Activated CD8-positive, alpha-beta memory T cell treated with anti-CD3 and anti-CD28 coated beads for 1 hour (primary cell): ENCODE measurements around the gene MAP2.

Source experiments
- DNase-seq, 2 donors: peaks; one replicate each; pipeline ENCODE4 v3.0.0-alpha.2; 2020; ENCODE audit warnings: low read depth in 1 of 2; ENCODE audit errors: extremely low read depth in 1 of 2

Gene MAP2

GRCh38 chr2:209422191-209422754 is 1.6 kb upstream of the MAP2 start:
- DNase-seq: no peak

DNA sequence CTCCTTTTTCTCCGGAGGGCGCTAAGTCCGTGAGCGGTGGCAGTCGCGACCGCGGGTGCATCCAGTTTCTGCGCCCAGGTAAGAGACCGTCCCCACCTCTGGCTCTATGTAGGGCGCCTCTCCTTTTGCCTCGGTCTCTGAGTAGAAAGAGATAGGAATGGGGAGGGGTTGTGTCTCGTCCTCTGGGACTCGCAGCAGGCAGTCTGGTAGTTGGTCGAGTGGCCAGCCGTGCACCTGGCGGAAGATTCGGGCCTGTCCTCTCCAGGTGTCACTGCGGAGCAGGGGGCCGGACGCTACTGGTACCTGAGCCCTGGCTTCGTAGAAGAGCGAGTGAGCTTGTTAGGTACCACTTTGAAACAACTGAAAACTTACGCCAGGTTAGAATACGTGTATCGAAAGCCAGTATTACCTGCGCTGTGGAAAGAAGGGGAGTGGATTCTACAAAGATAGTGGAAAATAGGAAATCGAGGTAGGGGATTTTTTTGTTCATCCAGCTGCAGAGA is 403 bp downstream of the MAP2 start:
- no peak for DNase-seq

- no peak for DNase-seq
These were observed 1.1 kb downstream of the MAP2 start for GRCh38 chr2:209424781-209425470.

GRCh38 chr2:209425471-209426071 is 1.7 kb downstream of the MAP2 start:
- no peak for DNase-seq

- DNase-seq: no peak
These were observed 2.6 kb downstream of the MAP2 start for GRCh38 chr2:209426432-209426831.

DNA sequence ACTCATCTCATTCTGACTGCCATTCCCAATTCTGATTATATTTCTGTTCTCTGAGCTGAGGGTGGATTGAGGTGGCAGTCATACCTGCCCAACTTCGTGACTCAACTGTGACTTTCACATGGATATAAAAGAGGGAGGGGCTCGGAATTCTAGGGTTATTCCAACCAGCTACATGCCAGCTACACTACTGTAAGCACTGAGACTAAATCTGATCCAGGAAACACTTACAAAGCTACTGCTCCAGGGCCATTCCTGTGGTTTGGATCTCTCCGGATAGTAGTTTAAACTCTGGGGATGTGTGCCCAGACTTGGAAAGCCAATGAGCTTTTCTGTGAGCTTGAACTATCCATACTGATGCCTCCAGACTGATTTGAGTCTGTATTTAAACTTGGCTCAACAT is 7.9 kb downstream of the MAP2 start:
- DNase-seq: no peak

DNA sequence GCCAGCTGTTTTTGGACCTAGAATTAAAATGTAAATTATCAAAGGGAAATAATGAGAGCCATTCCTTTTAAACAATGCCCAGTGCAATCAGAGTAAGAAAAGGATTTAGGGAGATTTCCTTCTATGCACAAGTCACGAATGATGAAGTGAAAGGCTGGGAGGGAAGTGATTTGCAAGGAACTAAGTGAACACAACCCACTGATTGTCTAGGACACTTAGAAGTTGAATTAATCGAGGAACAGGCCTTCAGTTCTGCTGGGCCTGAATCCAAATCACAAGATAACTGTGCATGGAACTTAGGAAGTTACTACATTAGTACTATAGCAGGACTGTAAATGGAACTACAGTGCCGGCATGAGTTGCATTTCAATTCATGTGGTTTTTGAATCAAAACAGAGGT is 17.7 kb downstream of the MAP2 start:
- DNase-seq: no peak

DNA sequence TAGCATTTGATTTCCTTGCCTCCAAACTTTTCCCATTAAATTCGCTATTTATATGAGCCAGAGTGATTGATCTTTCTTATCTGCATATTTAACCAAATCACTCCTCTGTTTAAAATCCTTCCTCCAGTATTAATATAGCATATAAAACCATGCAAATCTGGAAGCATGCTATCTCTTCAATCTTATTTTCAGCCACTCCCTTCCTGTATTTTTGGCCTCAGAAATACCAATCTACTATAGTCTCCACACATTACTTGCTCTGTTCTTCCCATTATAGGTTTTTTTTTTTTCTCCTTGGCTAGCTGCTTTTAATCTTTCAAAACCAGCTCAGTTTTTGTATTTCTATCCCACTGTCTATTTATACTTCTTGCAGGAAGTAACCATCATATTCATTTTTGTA is 19.1 kb downstream of the MAP2 start:
- DNase-seq: no peak

- DNase-seq: no peak
These were observed 21.6 kb downstream of the MAP2 start for GRCh38 chr2:209445485-209445884.

DNA sequence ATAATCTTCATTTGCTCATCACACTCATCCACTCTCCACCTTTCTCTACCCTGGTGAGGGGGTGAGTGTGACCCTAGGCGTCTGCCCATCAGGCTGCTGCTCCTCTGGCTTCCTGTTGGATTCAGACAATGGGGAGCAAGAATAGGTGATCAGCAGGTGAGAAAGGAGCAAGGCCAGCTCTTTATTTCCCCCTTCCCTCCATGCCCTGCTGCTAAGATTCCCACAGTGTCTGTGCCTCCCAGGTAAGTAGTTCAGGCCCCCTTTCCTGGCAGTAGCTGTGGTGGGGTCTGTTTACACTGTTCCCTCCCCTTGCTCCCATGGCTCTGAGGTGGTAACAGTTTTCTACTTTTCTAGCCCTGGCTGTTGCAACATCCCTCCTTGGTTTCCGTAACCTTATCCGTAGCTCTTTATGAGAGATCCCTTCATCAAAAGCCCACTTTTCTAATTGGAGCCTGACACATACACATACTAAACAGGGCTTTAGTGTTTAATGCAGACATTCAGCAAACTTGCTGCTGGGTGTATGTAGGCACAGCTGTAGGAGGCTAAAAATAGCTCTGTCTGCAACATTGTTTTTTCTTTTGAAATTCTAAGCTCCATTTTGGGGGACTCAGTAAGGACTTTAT is 27.5 kb downstream of the MAP2 start:
- no peak for DNase-seq

- DNase-seq: no peak
These were observed 32.6 kb downstream of the MAP2 start for GRCh38 chr2:209456489-209456888.

GRCh38 chr2:209458008-209458979 is 34.4 kb downstream of the MAP2 start:
- no peak for DNase-seq

DNA sequence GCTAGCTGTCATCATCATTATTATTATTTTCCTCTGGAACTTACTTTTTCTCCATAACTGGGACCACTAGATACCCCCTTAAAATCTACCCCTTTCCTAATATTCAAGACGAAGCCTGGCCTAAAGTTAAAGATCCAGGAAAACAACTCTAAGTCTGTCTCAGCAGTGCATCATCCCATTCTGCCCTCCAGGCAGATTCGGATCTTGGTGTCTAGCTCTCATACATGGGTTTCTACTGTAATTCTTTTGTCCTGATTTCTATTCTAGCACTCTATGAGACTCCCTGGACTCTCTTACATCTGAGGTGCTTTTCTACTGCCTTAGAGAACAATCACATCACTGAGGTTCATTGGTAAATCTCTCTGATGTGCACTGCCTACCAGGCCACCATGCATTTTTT is 35.5 kb downstream of the MAP2 start:
- no peak for DNase-seq

DNA sequence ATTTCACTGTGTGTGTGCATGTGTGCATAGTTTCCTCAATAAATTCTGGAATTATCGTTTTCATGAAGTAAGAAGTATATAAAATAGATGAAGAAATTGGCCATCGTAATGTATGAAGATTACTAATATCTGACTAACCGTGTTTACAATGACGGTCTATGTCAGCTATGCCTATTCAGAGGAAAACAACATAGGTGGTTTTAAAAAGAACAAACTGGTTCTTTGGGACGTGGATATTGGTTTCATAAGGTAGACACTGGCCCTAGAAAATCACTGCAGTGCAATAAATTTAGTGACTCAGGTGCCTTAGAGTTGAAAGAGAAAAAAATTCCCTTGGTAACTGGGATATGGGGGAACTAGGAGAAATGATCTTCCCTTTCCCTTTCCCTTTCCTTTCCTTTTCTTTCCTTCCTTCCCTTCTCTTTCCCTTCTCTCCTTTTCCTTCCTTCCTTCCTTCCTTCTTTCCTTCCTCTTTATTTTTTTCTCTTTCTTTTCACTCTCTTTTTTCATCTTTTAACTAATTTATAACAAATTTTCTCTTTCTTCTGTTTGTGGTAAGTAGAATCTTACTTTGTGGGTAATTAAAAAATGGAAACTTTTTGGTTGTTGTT is 36.4 kb downstream of the MAP2 start:
- DNase-seq: no peak

DNA sequence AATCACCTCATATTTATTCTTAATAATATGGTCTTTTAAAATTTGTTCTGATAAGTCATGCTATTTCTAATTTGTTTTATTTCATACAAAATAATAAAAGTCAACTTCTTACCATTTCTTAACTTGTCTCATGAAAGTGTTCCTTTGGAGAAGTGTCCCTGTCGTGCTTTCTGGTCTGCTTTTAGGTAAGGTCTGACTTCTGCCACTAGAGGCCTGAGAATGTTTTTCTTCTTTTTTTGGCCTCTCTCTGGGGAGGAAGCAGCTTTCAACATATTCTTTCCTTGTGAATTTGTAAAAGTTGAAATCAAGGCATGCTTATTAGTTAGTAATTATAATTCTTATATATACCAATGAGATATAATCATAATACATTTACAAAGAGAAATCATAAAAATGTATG is 39.4 kb downstream of the MAP2 start:
- no peak for DNase-seq

GRCh38 chr2:209463835-209464234 is 40.0 kb downstream of the MAP2 start:
- DNase-seq: no peak

DNA sequence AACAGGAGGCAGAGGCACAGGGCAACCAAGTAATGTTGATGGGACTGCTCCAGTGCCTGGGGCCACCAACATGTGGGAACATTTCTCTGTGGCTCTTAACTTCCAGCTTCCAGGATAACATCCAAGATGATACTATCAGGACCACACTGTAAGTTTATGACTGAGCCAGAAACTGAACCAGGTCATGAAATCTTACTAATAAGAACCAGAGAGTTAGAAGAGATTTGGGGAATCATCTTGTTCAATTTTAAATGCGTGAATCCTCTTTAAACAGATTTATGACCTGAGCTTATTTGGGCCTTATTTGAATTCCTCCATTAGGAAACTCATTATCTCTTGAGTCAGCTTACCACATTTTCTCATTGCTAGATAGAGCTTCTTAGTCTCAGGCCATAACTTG is 45.0 kb downstream of the MAP2 start:
- DNase-seq: no peak

DNA sequence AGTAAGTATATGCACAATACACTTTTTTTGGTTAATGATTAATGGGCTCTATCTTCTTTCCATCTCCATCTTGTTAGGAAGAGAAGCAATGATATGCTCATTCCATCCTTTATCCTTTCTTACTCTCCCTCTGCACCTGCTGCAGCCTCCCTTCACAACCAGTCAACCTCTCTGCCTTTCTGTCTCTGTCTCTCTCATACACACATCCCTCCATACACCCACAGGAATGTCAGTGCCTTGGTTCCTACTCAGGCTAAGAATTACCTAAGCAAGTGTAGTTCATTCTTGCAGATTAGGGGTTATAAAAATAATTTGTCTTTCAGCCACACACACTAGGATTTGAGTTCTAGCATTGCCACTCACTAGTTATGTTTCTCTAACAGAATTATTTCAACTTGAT is 45.6 kb downstream of the MAP2 start:
- no peak for DNase-seq

DNA sequence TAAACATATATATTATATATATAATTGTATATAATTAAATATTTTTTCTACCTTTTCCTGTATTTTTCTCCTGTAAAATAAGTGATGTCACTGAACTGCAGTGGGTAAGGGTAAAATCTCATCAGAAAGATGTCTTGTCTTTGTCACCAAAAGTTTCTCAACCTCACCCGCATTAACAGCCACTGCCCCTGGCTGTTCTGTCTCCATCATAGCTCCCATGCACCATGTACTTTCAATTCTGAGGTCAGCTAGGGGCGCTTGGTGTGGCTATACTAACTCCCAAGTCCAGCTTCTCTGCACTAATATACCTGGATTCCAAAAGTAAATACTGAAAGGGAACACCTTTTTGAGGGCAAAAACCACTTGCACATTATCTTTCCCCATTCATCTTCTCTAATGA is 46.6 kb downstream of the MAP2 start:
- no peak for DNase-seq

- DNase-seq: no peak
These were observed 47.2 kb downstream of the MAP2 start for GRCh38 chr2:209471037-209471436.
